C1 segment of cervical spinal cord (tissue), 14 donors: ENCODE data around the gene FHL1.
"Not testable (repeated sequence)": the region's sequence is repeated elsewhere in the genome, so short reads cannot be mapped to it uniquely, and the experiment has no call there.

Source experiments
- DNase-seq, 14 donors: peaks; one replicate each; lab custom pipeline; 2025; lab: John Stamatoyannopoulos, UW

Gene FHL1

DNA sequence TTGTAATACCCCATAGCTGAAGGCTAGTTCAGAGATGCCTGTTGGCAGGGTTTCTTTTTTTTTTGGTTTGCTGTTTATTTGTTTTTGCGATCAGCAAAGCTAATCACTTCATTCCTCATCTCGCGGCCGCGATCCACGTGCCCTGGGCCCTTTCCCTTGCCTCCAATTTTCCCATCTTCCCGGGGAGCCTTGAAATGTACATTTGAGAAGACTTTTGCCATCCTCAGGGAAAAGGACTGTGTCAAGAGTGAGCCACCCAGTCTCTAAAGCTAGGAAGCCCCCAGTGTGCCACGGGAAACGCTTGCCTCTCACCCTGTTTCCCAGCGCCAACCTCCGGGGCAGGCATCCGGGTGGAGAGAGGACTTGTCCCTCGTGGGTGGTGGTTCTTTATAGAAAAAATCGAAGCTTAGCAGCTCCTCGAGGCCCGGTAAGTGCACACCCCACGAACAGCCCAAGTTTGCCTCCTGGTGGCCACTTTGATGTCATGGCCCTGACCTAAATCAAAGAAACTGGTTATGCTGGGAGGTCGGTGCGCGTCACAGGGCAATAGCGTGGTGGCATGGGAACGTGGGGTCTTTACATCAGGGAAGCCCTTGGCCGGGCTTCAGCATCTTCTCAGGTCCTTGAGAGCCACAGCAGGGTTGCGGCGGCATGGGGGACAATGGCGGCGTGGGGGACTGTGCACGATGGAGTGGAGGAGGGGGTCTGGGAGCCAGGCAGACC lies 61.8 kb downstream of the FHL1 start:
- DNase-seq = peak in 2 of 14 donors; percentile 8 to 12

DNA sequence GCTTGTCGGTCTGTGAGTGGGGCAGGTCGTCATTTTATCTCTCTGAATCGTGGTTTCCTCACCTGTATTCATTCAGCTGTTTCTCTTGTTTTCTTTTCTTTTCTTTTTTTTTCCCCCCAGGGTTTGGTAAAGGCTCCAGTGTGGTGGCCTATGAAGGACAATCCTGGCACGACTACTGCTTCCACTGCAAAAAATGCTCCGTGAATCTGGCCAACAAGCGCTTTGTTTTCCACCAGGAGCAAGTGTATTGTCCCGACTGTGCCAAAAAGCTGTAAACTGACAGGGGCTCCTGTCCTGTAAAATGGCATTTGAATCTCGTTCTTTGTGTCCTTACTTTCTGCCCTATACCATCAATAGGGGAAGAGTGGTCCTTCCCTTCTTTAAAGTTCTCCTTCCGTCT lies 62.4 kb downstream of the FHL1 start:
- DNase-seq = no peak

DNA sequence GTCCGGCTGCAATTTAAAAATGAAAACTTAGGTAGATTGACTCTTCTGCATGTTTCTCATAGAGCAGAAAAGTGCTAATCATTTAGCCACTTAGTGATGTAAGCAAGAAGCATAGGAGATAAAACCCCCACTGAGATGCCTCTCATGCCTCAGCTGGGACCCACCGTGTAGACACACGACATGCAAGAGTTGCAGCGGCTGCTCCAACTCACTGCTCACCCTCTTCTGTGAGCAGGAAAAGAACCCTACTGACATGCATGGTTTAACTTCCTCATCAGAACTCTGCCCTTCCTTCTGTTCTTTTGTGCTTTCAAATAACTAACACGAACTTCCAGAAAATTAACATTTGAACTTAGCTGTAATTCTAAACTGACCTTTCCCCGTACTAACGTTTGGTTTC lies 62.9 kb downstream of the FHL1 start:
- no peak for DNase-seq

DNA sequence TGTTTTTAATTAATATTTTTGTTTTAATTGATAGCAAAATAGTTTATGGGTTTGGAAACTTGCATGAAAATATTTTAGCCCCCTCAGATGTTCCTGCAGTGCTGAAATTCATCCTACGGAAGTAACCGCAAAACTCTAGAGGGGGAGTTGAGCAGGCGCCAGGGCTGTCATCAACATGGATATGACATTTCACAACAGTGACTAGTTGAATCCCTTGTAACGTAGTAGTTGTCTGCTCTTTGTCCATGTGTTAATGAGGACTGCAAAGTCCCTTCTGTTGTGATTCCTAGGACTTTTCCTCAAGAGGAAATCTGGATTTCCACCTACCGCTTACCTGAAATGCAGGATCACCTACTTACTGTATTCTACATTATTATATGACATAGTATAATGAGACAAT lies 63.5 kb downstream of the FHL1 start:
- no peak for DNase-seq

DNA sequence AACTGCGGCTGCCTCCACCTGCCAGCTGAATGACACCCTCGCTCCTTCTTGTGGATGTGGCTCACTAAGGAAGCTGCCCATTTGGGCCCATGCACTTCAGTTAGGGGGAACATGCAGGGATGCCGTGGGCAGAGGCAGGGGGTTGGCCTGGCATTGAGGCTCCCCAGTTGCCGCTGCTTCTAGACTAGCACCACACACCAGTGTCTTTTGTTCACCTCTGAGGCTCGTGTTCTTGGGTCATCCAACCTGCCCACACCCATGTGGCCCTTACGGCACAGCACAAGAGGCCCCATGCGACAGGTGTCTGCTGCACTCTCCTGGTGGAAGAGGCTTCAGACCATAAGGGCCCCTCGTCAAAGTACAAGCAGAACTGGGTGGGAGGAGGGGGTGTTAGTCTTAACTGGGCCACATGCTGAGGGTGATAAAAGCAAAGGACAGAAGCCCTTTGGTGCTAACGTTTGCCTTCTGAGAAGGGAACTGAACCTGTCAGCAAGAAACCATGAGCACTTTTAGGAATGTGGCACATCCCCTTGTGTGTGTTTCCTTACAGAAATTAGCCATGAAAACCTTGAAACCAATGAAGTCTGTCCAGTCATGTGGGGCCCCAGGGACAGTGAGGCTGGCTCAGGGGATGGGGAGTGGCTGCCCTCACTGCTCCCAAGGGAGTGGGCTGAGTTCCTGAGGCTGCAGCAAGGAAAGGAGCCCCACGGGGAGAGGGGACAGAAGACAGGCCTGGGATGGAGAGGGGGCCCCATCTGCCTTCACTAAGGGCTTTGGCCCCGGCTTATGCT lies 64.6 kb downstream of the FHL1 start:
- DNase-seq = no peak

DNA sequence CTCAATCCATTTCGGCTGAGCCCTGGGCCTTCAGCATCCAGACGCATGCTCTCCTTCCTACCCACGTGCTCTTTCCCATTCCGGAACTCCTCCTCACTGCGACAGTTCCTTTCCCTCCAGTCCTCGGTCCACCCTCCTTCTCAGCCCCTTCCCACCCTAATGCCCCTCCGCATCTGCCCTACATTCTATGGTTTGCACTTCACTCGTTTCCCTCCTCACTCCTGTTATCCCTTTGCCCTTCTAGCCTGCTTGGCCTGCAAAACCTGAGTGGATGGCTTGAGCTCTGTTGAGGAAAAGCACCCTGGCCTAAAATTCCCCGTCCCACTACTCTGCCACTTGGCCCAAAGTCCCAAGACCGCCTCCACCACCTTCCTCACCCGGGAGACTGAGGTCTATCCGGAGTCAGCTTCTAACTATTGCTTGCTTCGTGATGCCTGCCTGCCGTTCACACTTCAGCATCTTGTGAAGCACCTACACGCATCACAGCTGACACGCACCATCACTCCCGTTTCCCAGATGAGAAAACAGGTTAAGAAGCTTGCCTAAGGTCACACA lies 65.3 kb downstream of the FHL1 start:
- DNase-seq = no peak

DNA sequence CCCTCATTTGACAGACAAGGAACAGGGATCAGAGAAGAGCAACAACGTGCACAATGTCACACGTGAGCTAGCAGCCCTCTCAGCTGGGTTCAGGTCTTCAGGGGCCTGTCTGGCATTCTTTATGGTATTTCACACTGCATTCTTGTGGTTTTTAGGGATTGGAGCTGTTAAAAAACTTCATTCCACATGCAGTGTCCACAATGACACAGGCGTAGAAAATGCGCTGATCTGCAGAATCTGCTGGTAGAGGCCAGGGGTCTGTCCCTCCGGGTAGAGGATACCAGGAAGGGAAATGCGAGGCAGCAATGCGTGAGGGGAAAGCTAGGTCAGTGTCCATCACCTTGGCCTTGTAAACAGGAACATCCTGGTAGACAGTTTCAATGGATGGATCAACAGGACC lies 67.2 kb downstream of the FHL1 start:
- DNase-seq = no peak

DNA sequence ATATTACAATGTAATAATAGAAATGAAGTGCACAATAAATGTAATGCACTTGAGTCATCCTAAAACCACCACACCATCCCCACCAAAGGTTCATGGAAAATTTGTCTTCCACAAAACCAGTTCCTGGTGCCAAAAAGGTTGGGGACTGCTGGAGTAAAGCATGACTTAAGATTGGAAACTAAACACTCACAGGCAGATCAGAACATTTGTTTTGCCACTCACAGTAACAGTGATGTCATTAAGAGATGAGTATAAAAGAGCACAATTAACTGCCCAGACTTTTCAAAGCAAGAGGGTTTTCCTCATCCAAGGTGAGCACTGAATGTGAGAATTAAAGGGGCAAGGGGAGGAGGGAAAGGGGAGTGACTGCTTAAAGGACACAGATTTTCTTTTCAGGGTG lies 68.2 kb downstream of the FHL1 start:
- DNase-seq = no peak

DNA sequence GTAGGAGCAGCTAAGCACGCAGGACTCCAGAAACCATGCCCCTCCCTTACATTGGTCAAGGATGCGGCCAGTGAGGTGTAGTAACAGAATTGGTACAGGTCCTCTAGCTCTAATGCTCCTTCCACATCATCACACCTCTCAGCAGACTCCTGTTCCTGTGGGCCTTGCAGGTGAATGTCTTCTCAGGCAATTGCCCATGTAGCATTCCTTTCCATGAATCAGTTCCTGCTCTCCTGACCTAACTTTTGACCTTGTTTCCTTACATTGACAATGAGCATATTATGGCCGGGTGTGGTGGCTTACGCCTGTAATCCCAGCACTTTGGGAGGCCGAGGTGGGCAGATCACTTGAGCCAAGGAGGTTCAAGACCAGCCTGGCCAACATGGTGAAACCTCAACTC lies 72.6 kb downstream of the FHL1 start:
- DNase-seq = no peak

DNA sequence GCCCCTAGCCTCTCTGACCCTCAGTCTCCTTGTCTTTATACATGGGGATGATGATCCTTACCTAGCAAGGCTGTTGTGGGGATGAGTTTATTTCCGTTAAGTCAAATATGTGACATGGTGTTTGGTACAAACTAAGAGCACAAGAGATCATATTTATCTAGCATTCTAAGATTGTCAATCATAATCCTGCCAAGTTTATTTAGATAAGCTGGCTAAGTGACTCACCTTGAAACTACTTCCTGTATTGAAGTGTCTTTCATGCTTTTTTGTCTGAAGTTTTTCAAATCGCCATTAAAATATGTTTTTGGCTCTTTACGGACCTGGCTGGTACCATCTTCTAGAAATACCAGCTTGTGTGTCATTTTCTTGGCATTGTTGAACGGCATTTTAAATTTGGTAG lies 73.2 kb downstream of the FHL1 start:
- no peak for DNase-seq

DNA sequence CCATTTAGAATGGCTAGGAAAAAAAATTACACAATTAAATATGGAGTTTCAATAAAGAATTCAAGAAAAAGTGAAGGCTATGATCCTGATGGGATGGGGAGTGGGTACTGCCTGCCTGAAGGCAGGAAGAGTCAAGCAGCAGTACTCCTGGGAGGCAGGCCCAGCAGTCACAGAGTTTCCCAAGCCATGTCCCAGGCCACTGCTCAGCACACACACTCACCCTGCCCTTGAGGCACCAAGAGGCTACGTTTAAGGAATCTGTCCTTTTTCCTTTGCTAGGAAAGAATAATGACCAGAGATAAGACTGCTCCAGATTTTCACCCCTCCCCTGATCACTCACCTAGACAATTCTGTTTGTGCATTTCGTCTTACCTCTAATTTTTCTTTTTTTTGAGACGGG lies 73.6 kb downstream of the FHL1 start:
- no peak for DNase-seq

DNA sequence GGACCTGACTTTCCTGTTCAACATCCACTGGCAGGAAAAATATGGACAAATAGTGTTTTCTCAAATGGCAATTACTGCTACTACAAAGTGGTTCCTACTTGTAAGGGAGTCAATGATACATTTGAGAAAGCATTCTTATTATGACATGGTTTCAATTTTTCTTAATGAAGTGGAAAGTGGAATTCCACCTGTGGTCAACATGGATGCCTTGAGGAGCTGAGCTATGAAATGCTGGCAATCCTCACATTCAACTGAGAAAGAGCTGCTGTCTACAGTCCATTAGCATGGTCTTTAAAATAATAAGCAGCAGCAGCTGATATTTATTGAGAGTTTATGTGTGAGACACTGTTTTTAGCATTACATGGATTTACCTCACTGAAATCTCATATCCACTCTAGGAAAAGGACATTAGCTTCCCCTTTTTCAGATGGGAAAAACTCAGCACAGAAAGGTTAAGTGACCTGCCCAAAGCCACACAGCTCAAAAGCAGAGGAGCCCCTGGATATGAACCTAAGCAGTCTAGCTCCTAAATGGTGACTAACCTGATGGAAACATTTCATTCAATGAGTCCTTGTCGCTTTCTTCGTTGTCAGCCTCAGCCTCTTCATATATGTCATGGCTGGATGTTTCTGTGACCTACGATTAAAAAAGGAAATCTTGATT lies 74.6 kb downstream of the FHL1 start:
- DNase-seq = no peak

DNA sequence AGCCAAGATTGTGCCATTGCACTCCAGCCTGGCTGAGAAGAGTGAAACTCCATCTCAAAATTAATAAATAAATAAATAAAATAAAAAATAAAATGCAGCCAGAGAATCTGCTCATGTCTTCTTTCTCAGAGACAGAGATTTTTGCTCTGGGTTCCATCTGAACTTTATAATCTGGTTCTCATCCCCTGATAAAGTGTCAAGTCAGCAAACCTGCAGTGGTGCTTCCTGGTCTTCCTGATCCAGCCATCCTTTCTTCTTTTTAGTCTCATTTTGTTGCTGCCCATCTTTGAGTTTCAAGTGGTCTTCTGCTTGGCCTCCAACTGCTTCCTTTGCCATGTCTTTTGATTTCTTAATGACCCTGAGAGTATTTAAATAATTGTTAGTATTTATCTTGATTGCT lies 79.7 kb downstream of the FHL1 start:
- no peak for DNase-seq

DNA sequence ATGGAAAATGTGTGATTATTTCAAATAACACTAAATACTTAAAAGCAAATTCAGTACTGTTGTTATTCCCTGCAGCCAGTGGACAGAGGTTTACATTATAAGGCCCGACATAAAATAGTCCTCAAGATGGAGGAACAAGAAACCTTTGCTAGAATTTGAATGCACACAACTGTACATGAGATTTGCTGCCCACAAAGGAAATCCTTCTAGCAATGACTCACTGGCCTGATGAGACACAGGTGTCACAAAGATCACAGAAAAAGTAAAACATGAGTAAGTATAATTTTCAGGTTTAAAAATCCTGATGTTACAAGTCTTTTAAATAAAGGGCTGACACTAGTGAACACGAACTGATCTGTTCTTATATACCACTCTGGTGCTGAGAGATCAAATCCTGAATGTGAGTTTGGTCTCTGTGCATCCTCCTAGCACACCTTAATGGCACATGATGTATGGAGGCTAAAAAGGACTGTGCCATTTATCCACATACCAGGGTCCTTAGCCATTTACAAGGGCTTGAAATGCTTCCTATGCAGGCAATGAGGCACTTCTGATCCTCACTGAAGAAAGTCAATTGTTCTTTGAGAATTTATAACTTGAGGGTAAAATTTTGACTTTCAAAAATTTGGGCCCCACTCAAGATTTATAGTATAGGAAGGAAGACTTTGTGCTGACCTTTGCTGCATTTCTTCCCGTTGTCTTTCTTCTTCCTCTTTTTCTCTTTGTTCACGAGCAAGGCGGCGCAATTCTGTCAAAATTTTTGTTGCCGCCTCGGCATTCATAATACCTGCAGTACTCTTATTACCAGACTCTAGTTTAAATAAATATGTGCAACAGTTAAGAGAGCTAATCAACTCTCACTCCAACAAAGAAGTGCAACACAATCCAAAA lies 80.9 kb downstream of the FHL1 start:
- no peak for DNase-seq

DNA sequence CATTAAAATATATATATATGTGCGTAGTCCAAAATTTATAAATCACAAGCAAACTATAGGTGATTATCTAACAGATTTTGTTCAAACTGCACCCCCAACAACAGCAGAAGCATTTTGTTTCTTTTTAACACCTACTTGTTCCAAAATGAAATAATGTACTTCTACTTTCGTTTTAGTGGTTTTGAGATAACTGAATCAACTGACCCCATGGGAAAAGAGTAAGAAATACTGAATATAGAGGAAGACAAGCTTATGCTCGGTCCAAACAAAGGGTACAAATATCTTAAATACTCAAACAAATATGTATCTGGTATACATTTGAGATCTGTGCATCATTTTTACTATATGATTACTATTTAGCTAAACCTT lies 81.5 kb downstream of the FHL1 start:
- no peak for DNase-seq

DNA sequence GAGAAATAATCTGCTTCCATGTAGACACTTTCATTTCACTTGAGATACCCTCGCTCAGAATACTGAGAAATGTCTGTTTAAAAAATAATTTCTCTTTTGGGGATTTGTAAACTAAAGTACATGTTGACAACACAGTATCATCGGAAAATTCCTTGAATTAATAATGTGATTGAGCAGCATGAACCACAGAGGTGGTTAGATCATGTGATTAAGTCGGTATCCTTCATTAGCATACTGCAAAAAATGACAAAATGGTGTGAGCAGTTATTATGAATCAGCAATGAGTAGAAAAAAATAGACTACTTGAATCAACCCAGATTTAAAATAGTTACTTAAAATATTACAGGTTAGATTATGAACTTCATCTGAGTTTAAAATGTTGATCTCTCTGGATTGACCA lies 89.7 kb downstream of the FHL1 start:
- DNase-seq = no peak

DNA sequence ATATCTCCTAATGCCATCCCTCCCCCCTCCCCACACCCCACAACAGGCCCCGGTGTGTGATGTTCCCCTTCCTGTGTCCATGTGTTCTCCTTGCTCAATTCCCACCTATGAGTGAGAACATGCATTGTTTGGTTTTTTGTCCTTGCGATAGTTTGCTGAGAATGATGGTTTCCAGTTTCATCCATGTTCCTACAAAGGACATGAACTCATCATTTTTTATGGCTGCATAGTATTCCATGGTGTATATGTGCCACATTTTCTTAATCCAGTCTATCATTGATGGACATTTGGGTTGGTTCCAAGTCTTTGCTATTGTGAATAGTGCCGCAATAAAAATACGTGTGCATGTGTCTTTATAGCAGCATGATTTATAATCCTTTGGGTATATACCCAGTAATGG lies 90.5 kb downstream of the FHL1 start:
- DNase-seq = not testable (repeated sequence)

DNA sequence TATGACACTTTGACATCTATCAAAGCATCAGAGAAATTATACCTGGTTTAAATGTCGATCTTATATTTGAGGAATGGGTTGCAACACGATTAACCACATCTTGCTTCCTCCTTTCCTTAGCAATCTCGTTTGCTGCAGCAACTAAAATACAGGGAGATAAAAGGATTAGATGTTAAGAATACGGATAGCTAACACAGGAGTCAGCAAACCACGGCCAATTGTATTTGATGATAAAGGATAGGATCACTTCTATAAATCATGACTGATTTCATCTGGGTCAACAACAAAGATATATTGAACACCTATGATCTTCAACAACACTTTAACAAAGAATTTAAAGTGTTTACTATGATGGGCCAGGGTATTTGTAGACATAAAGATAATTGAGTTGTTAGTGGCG lies 98.9 kb downstream of the FHL1 start:
- no peak for DNase-seq

DNA sequence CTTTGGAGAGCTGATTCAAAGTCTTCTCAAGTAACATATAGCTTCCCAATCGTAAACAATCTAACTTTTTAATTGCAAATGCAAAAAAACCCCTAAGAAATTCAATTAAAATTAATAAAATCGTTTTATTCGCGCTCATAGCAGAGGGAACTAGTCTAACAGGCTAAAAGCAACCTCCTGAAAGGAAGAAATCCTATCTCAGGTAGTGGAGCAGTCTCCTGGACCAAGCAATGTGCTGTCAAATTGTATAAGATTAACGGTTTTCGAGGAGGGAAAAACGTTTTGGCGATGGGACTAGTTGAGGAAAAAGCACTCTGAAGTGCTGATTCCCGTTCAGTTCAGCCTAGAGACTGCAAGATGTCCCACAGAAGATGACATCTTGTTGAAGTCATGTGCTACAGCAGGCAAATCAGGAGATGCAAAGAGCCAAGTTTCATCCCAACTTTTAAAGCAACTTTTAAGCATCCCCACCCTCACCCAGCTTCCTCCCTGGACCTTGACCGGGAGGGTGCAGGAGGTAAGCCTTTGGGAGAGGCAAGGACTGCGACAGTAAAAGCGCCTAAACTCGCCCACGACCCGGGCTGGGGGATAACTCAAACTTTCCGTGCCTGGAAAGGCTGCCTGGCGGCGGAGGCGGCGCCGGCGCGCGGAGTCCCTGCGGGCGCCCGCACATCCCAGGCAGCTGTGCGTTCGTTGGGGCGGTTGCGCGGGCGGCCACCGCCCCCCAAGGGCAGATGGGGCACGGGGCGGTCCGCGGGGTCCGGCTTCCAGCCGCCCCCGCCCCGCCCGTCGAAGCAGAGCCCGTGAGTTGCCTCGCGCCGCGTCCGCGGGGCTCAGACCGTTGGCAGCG lies 103.1 kb downstream of the FHL1 start:
- DNase-seq = peak in 2 of 14 donors; percentile 2 to 5
